IPS DF 19.7 (cell line): ENCODE results near the gene CDH8.
"Not testable (repeated sequence)": the region's sequence is repeated elsewhere in the genome, so short reads cannot be mapped to it uniquely, and the experiment has no call there.

ENCODE experiments used
- DNase-seq: peaks from one replicate; pipeline ENCODE4 v3.0.0-alpha.2; 2013; ENCODE audit warnings: low read depth, low spot score

The CDH8 gene

DNA sequence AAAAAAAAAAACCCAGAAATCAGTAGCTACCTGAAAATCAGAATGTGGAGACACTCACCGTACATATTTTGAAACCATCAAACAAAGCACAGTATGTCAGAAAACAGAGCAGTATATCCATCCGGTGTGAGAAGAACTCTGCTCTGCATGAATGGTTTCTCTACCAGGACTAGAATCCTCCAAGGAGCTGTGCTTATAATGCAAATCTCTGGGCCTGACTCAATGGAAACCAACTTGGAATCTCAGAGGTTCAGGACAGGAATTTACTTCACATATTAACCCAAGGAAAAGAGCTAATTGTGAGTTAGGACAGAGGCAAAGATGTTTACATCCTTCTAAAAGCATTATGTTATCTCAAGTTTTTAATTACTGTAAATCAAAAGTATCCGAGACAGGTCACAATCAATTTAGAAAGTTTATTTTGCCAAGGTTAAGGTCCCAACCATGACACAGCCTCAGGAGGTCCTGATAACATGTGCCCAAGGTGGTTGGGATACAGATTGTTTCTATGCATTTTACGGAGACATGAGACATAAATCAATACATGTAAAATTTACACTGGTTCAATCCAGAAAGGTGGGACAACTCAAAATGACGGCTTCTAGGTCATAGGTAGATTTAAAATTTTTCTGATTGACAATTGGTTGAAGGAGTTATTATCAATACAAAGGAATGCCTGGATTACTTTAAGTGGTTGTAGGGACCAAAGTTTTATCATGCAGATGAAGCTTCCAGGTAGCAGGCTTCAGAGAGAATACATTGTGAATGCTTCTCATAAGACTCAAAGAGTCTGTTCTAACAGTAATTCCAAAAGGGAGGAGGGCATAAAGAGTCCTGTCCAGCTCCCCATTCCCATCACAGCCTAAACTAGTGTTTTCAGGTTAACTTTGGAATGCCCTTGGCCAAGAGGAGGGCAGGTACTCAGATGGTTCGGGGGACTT, 164.1 kb downstream of the CDH8 start:
- peak; percentile 42 for DNase-seq

DNA sequence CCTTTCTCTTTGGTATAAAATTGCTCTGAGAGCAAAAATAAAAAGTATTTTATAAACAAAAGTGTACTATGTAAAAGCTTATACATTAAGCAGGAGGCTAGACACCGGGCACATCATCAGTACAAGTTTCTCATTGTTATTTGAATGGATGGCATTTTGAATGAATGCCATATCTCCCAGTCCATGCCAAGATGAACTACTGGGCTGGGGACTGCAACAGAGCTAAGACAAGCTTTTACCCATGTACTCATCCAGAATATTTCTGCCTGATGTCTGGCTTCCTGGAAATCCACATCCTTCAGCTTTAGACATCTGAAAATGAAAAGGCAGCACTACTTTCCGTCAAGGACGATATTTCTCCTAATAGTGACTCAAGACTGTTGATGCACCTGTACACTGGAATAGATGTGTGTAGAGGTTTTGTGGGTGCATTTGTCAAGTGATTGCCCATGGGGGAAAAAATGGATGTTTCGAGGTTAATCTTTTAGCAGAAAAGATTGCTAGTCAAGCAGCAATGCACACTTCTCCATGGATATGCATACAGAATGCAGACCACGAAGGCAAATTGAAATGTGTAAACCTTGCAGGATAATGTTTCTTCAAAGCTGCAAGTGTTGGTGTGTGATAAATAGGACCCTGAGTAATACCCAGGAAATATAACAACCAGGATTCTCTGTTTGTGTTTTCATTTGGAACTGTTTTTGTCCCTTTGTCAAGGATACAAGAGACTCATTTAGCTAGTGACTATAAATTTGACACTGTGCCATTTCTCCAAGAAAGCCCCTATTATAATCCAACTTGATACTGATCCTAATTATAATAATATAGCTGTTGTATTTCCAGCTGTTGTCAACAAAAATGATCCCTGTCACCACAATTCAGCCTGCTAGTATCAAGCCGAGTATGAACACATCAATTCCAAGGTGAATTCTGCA, 173.8 kb downstream of the CDH8 start:
- no peak for DNase-seq

DNA sequence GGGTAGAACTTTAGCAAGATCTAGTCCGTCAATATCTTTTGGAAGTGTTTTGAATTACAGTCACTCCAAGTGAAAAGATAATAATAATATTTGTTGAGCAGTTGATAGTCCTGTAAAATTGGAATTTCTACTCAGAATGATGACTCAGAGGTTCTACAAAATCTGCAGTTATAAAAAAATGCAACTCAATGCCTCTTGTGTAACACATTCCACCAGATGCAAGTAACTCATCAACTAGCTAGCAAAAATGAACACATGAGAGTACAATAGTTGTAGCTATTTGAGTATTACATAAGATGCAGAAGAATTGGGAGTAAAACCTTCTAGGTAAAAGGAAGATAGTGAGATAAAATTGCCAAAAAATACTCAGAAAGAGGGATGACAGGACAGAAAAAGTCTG, 177.2 kb downstream of the CDH8 start:
- no peak for DNase-seq

DNA sequence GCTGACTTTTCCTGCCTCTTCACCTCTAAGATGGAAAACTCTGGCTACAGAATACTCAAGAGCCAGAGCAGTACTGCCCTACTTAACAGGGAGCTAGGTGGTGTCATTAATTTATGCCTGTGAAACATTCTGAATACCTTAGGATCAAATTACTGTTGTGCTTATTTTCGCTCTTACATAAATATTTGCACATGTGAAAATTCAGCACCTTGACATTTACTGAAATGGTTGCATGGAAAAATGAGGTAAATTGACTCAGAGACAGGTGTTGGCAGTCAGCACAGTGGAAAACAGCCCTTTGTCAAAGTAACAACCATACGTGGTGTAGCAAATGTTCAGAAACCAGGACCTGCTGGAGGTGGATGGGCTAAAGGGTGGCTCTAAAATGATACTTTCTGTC, 193.6 kb downstream of the CDH8 start:
- DNase-seq = no peak

- DNase-seq = no peak
Measured at GRCh38 chr16:61836804-61837393, 199.3 kb downstream of the CDH8 start.

DNA sequence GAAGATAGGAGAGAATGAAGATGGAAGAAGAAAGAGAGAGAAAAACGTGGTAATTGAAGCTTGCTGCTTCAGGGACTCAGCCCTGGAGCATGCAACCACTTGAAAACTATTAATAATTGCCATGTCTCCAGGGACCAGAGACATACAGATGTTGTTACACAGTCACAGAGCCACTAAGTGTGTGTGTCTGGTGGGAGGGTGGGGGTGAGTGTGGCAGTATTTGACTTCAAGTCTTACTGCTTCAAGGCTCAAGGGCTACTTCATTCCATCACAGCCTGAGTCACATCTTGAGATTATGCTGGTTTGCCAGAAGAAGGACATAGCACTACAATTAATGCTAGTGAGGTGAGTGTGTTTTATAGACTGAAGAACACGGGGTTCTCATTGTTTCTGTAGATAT, 202.2 kb downstream of the CDH8 start:
- DNase-seq = no peak

- DNase-seq = no peak
Measured at GRCh38 chr16:61831351-61831917, 204.8 kb downstream of the CDH8 start.

- no peak for DNase-seq
Measured at GRCh38 chr16:61829631-61830030, 206.6 kb downstream of the CDH8 start.

- no peak for DNase-seq
Measured at GRCh38 chr16:61823326-61823725, 212.9 kb downstream of the CDH8 start.

DNA sequence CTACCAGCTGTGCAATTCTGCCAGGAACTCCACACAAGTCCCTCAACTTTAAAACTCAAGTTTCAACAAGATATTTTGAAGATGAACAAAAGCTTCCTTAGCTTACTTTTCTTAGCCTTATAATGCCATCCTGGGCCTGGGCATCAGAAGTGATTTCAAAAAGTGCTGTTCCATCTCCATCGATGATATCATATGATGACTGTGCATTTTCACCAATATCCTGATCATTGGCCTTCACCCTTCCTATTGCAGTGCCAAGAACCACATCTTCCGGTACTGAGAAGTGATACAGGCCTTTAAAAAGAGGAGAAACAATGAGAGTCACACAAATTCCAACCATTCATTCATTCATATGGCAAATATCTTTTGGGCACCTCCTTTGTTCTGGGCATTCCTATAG, 215.4 kb downstream of the CDH8 start:
- no peak for DNase-seq

- no peak for DNase-seq
Measured at GRCh38 chr16:61820398-61820797, 215.8 kb downstream of the CDH8 start.

DNA sequence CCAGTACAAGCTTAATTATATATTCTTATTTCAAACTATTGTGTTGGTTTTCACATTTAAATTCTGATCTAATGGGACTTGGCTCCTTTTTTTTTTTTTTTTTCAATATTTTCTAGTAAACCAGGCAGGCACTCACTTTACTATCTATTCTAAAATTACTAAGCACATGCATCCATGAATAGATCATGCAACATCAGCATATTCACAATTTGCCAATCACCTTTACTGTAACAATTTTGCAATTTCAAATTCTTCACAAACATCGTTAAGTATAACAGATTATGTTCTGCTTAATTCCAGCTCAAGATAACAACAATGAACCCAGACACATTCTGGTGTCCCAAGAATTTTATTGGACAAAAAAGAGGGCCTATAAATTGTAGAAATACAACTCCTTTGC, 217.4 kb downstream of the CDH8 start:
- DNase-seq = no peak

DNA sequence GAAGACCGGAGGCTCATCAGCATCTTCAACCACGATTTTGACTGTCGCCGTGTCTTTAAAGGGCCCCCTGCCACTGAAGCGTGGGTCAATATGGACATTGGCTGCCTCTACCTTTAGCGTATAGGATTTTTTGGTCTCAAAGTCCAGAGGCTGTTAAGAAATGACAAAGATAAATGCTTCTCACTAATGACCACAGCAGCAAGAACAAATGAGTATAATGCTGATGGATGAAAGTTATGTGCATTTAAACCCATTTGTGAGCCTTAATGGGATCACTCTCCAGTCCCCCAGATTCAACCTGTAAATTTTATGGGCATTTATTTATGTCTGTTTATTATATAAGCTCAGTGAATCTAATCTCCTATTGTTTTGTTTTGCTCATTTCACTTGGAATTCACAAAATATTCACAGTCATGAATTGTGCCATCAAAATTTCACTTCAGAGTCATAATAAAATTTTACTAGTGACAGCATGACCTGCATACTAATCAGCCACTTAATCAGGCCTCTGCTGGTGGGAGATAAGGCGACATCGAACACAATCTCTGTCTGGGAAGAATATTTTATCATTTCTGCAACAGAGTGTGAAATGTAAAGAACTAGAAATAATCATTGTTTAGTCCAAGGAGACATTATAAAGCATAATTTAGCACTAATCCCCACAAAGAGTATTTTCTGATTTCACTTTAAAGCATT, 218.5 kb downstream of the CDH8 start:
- no peak for DNase-seq

DNA sequence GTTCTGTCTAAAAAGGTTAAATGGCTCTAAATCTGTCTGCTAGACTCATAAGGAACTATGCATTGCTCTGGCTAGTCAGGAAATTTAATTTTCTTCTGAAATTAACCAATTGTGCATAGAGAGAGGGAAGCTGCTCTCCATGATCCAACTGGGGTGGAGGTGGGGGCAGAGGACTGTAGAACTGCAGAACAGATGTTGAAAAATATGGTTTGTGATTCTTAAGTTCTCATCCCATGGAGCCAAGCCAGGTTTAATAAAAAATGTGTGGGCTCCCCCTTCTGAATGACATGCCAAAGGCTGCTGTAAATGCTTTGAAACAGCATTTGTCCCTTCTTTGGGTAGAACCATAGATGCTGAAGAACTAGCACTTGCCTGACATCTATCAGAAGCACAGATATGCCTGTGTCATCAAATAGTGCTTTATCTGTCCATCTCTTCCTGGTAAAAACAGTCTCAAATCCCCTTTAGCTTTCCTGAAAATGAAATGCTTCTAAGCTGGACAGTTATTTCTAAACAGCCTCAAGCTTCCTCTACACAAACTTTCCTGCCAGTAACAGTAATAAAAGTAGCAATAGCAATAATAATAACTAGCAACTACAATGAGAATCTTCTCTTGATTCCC, 221.4 kb downstream of the CDH8 start:
- no peak for DNase-seq

DNA sequence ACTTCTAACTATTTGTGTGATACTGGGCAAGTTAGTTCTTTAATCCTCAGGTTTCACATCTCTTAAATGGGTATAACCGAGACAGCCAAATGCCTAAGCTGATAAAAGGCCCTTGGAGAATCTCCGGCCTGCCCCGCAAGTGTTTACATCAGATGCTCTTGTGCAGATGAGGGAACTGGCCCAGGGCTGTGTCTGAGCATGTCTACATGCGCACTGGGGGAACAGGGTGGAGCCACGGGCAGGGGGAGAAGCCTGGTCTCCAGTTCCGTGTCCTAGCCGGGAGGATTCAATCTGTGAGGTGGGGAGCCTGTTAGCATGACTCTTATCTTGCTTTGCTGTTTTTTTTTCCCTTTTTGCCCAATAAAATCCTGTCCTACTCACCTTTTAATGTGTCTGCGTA, 222.9 kb downstream of the CDH8 start:
- DNase-seq = no peak

GRCh38 chr16:61812251-61812650, 224.0 kb downstream of the CDH8 start:
- DNase-seq = no peak

GRCh38 chr16:61807551-61807950, 228.7 kb downstream of the CDH8 start:
- no peak for DNase-seq

DNA sequence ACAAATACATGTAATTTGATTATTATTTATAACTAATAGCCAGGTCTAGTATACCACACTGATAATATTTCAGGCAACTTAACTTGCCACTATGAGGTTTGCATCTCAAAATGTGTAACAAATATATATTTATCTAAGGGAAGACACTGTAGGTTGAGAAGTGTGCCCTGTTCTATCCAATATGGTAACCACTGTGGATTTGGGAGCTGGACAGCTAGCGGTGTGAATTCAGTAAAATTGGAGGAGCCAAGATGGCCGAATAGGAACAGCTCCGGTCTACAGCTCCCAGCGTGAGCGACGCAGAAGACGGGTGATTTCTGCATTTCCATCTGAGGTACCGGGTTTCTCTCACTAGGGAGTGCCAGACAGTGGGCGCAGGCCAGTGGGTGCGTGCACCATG, 235.0 kb downstream of the CDH8 start:
- not testable (repeated sequence) for DNase-seq

GRCh38 chr16:61798741-61799140, 237.5 kb downstream of the CDH8 start:
- DNase-seq = no peak

- no peak for DNase-seq
Measured at GRCh38 chr16:61797961-61798507, 238.2 kb downstream of the CDH8 start.
